ENCODE results near the gene MRM1. TPM values are rescaled to one million over a fixed set of nuclear protein-coding genes. Genes with fewer than 3 reads are reported as not detected.
A peak's percentile ranks its signal among the peaks of the same experiment; 100 is the strongest.
"Not testable (repeated sequence)": the region's sequence is repeated elsewhere in the genome, so short reads cannot be mapped to it uniquely, and the experiment has no call there.

Gene MRM1
- total RNA-seq, 1 experiment from 2014 or later: 12.2 TPM

DNA sequence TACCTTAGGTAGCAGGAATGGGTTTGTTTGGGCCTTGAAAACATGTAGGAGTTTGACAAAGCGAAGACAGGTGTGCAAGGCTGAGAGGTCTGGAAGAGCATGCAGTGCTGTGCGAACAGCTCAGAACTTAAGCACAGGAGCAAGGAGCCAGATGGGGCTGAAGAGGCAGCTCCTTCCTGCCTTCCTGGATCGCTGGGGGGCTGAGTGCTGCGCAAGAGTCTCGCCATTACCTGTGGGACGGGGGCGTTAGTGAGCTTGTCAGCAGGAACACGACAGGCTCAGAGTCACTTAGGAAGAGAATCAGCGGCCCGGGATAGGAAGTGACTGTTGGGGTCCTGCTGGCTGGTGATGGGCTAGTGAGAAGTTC is 464 bp upstream of the MRM1 start:
- no peak for DNase-seq (ENCODE audit: low spot score)

DNA sequence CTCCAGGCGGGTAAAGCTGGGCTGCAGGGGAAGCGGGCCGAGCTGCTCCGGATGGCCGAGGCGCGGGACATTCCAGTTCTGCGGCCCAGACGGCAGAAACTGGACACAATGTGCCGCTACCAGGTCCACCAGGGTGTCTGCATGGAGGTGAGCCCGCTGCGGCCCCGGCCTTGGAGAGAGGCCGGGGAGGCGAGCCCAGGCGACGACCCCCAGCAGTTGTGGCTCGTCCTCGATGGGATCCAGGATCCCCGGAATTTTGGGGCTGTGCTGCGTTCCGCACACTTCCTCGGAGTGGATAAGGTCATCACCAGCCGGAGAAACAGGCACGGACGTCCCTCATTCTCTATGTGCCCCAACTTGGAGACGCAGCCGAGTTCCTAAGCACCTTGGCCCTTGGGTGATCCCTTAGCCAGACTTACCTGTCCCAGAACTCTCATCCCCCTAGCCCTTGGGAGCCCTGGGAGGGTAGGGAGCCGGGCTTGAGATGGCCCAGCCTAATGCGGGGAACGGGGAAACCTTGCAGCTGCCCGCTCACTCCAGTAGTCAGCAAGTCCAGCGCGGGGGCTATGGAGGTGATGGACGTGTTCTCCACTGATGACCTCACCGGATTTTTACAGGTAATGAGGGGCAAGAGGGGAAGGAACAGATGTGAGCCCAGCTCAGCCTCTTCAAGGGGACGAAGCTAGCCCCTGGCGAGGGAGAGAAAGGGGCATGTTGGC is 806 bp downstream of the MRM1 start:
- DNase-seq (ENCODE audit: low spot score): no peak

DNA sequence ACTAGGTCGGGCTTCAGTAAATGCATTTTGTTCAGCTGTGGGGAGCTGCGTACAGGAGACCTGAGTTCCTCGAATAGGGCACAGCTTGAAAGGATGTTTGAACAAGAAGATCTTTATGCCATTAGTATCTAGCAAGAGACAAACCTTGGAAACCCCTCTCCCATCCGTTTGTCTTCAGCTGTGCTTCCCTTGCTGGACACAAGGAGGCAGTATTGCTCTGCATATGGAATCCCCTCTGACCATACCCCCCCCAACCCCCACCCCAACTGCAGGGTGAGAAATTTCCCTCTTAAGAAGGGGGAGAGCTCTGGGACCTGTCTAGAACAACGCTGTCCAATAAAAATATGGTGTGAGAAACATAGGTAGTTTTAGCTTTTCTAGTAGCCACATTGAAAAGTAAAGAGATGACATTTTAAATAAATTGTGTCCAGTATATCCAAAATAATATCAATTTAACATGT is 1.6 kb downstream of the MRM1 start:
- DNase-seq (ENCODE audit: low spot score): peak; percentile 58

DNA sequence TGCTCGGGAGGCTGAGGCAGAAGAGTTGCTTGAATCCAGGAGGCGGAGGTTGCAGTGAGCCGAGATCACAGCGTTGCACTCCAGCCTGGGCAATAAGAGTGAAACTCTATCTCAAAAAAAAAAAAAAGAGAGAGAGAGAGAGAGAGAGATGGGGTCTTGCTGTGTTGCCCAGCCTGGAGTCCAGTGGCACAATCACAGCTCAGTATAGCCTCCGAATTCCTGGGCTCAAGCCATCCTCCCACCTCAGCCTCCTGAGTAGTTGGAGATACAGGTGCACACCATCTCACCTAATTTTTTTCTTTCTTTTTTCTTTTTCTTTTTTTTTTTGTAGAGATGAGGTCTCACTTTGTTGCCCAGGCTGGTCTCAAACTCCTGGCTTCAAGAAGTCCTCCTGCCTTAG is 3.6 kb downstream of the MRM1 start:
- DNase-seq (ENCODE audit: low spot score): not testable (repeated sequence)

DNA sequence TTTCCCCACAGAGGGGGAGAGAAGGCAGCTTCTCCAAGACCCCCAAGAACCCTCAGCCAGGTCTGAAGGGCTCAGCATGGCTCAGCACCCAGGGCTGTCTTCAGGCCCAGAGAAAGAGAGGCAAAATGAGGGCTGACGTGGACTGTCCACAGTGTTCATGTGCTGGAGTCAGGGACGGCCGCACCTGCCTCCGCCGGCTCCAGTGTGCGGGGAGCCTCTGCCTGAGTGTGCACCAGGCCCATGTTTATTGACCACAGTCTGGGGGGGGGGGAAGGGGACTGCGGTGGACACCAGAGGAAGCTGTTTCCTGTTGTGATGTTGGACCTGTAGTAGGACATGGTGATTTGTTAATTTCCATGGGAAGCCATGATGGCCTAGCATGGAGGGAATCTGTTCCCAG is 6.9 kb downstream of the MRM1 start:
- DNase-seq (ENCODE audit: low spot score): no peak

DNA sequence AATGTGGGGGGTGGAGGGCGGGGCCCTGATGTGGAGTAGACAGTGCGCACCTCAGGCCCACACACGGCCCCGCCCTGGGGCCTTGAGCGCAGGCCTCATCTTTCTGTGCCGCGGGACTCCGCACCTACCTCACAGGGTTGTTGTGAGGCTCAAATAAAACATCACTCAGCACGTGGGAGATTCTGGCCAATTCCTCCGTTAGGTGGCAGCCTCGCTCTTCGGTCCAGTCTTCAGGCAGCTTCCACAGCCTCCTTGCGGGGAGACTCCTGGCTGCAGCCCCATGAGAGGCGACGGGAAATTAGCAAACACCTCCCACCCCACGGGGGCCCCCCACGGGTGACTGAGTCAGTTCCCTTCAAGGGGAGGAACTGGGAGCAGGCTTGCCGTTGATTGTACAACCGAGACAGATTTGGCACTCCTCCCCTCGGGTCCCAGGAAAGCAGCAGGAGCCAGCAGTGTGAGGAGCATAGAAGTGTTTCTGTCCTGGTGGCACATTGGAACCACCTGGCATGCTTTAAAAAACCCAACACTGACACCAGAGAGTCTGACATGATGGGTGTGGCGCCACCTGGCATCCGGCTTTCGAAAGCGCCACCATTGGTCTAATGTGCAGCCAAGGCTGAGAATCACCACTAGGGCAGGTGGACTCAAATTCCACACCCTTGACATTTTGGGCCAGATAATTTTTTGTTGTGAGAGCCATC is 7.6 kb downstream of the MRM1 start:
- DNase-seq (ENCODE audit: low spot score): no peak

DNA sequence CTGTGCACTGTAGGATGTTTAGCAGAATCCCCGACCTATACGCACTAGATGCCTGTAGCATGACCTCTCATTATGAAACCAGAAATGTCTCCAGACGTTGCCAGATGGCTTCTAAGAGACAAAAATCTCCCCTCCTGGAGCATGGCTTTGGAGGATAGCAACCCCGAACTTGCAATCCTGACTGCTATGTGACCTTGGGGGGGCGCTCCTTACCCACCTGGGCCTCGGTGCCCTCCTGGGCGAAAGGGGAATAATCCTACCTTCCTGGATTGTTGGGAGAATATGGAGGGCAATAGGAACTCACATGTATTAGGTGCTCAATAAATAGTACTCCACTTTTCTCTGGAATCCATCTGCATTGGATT is 8.1 kb downstream of the MRM1 start:
- no peak for DNase-seq (ENCODE audit: low spot score)

DNA sequence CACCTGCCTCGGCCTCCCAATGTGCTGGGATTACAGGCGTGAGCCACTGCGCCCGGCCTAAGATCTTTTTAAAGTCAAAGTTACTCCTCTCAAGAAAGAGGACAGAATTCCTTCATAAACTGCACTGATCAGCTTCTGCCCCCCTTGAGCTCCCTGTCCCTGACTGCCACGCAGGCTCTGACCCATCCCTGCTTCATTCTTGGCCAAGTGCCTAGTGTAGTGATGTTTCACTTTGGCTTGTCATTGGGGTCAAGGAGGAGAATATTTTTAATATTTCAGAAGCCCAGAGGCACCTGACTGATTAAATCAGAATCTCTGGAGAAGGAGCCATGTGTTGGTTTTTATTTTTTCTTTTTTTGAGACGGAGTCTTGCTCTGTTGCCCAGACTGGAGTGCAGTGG is 9.1 kb downstream of the MRM1 start:
- no peak for DNase-seq (ENCODE audit: low spot score)

DNA sequence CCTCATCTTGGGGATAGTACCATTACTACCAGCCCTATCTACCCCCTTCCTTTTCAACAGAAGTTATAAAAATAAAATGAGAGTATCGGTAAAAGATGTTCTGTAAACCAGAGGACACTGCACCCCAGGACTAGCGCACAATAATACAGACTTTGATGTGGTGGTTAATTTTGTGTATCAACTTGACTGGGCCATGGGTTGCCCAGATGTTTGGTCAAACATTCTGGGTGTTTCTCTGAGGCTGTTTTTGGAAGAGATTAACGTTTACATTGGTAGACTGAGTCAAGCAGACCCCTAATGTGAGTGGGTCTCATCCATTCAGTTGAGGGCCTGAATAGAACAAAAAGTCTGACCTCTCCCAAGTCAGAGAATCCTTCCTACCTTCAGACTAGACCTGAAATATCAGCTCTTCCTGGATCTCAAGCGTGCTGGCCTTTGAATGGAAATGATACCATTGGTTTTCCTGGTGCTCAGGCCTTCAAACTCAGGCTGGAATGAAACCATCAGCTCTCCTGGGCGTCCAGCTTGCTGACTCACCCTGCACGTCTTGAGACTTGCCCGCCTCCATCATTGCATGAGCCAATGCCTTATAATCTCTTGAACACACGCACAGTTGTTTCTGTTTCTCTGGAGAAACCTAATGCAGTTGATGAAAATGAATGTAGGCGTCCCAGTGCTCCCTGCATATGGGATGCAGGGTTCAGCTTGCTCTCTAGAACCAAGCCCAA is 10.1 kb downstream of the MRM1 start:
- DNase-seq (ENCODE audit: low spot score): peak; percentile 55

DNA sequence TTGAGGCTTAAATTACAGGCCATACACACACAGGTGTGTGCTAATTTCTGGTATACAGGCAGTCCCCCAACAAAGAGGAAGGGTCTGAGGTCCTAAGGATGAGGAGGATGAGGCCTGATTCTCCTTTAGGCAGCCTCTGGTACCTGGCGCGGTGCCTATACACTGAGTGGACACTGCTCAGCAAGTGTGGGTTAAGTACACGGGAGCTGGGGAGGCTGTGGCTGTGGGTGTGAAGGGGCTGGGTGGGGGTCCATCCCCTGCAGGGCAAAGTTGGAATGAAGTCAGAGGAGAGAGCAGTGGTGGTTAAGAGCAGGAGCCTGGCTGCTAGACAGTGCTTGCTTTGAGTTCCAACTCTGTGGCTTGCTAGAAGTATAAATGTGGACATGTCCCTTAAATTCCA is 10.9 kb downstream of the MRM1 start:
- DNase-seq (ENCODE audit: low spot score): no peak

DNA sequence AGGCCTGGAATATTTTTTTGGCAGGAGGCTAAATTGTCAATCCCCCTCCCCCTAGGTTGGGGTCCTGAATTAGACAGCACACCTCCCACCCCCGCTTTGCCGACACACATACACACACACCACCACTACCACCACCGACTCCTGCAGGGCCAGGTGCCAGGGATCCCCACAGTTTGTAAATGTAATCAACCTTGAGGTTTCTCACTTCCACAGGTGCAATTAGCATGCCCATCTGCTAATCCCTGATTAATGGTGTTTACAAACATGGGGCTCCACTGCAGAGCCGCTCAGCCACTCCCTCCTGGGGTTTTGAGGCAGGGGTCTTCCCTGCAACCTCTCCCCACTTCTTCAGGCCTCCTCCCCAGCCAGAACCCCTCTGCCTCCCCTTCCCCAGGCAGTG is 11.8 kb downstream of the MRM1 start:
- DNase-seq (ENCODE audit: low spot score): no peak

DNA sequence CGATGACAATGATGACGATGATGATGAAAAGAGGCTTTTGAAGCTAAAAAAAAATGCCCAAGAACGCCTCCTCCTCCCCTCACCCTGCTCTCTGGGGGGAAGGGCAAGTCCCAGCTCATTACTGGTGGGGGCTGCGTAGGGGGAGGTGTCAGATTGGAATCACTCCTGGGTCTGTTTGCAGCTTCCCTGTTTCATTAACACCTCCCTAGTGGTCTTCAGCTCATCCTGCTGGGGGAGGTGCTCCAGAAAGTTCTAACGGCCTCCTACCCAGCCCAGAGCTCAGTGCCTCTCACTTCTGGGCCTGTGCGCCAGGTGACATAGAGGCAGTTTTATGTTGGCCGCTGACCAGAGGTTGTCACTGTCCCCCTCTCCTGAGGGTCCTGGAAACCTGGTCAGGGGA is 12.7 kb downstream of the MRM1 start:
- DNase-seq (ENCODE audit: low spot score): no peak

DNA sequence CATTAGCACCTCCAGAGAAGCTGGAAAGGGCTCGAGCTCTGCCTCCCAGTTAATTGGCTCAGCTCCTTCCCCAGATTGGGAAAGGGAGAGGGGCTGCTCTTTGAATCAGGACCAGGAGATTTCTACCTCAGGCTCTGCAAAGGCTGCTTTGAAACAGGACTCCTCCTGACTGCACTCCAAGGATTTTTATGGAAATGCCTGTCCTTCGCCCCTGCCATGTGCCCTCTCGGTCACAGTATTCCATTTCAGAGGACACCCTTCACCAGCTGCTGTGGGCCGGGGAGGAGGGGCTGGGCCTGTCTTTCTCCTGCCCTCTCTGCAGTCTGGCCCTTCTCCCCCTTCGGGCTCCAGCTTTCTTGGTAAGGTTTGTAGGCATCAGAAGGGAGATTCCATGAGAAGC is 13.6 kb downstream of the MRM1 start:
- DNase-seq (ENCODE audit: low spot score): no peak

DNA sequence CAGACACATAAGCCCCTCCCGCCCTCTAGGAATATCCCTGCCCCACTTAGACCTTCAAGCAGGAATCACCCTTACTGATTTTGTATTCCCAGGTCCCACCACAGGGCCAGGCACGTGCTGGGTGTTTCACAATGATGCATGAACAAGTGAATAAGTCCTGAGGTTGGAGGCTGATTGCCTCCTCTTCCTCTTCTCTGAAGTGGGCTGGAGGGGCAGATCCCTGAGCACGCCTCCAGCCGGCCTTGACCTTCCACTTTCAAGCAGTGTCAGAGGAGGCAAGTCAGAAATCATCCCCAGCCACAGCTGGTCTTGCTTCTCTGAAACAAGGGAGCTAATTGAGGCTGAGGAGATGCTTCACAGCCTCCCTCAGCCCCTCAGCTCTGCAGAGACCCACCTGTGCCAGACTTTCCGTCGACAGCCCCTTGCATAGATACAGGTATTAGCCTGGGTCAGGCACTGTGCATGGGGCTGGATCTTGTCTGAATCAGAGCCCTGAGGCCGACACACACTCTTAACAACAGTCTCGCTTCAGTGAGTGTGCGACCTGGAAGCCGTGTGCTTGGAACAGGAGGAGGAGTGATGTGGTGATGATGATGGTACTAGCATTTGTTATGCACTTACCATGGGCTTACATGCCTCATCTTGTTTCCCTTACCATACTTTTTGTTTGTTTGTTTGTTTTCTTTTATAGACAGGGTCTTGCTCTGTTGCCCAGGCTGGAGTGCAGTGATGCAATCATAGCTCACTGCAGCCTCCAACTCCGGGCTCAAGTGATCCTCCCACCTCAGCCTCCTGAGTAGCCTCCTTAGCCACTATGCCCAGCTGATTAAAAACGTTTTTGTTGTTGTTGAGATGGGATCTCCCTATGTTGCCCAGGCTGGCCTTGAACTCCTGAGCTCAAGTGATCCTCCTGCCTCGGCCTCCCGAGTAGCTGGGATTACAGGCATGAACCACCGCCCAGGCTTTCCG is 15.0 kb downstream of the MRM1 start:
- no peak for DNase-seq (ENCODE audit: low spot score)

DNA sequence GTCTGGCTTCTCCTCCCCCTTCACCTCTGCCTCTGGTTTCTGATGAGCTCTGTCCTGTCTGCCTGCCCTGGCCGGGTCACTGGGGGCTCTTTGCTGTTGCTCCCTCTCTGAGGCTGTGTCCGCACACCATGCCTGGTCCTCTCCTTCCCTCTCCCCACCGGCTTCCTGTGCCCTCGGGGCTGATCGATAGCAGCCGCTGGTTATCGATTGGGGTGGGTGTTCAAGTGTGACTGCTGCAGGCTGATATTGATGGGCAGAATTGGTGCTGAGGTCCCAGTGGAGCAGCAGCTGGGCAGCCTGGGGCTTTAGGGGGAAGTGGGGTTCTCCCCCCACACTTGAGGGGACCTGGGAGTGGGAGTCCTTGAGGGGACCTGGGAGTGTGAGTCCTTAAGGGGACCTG is 16.4 kb downstream of the MRM1 start:
- DNase-seq (ENCODE audit: low spot score): no peak

DNA sequence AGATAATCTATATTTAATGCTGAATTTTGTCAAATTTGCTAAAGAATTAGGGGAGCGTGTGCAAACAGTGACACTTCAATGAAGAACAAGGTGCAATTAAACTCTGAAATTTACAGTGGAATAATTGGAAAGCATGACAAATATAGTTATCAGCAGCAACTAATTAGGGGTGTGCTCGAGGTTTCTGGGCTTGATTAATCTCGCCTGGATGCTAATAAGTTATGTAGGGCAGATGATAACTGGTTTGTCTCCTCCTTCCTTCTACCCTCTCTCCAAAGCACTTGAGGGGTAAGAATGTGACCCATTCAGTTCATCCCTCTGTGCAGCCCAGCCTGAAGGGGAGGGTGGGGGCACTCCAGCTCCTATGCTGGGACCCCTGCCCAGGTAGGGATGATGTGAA is 21.9 kb downstream of the MRM1 start:
- DNase-seq (ENCODE audit: low spot score): no peak

DNA sequence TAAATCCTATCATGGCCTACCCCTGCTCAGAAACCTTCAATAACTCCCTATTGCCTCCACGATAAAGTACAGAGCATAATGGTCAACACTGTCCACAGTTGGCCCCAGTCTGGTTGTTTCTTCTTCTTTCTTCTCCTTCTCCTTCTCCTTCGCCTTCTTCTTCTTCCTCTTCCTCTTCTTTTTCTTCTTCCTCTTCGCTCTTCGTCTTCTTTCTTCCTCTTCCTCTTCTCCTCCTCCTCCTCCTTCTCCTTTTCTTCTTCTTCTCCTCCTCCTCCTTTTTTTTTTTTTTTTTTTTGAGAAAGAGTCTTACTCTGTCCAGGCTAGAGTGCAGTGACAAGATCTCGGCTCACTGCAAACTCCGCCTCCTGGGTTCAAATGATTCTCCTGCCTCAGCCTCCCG is 23.8 kb downstream of the MRM1 start:
- no peak for DNase-seq (ENCODE audit: low spot score)

DNA sequence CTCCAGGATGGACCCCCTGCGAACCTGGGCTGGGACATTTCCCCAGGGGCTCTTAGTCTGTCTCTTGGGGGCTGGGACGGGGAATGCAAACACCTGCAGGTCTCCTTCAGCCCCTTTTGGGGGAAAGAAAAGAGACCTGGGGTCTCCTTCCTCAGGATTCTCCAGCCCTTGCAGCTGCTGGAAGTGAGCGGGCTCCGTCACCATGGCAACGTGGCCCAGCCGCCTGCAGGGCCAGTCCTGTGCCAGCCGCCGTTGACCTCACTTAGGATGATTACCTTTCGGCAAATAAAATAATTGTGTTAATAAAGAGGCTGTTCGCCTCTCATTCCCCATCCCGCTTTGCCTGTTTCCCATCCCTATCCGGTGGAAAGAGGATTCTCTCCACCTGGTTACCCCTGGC is 25.7 kb downstream of the MRM1 start:
- no peak for DNase-seq (ENCODE audit: low spot score)

DNA sequence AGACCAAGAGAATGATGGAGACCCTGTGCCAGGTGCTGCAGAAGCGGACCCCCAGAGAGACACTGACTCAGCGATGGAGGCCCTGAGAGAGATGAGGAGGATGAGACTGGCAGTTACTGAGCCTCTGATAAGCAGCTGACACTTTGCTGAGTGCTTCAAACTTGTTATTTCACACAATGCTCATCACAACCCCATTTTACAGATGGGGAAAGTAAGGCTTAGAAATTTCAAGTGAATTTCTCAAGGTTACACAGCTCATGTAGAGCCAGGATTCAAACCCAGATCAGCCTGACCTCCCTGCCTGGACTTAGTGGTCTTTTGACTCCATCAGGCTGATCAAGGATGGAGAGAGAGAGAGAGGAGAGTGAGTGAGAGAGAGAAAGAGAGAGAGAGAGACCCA is 27.2 kb downstream of the MRM1 start:
- DNase-seq (ENCODE audit: low spot score): no peak

DNA sequence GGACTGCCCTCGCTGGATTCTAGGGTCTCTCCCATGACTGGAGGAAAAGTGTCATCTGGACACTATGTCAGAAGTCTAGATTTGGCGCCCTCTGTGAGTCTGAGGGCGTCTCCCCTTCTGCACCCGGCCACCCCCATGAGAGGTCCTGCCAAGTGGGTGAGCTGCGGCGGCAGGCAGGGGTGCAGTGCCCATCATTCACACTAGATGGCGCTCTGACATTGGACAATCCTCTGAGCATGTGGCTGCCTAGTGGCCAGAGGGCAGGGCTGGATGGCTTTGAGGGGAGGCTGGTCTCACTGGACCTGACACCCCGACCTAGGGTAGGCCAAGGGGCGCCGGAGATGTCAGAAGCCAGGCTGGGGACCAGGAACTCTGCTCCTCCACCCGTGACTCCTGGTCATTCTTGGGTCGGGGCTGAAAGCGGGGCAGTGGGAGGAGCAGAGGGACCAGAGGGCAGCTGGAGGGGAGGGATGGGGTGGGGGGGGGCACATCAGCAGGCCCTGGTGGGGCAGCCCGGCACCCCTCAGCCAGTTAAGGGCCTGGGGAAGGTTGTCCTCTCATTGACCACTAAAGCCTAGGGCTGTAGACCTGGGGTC is 28.0 kb downstream of the MRM1 start:
- peak; percentile 76 for DNase-seq (ENCODE audit: low spot score)

DNA sequence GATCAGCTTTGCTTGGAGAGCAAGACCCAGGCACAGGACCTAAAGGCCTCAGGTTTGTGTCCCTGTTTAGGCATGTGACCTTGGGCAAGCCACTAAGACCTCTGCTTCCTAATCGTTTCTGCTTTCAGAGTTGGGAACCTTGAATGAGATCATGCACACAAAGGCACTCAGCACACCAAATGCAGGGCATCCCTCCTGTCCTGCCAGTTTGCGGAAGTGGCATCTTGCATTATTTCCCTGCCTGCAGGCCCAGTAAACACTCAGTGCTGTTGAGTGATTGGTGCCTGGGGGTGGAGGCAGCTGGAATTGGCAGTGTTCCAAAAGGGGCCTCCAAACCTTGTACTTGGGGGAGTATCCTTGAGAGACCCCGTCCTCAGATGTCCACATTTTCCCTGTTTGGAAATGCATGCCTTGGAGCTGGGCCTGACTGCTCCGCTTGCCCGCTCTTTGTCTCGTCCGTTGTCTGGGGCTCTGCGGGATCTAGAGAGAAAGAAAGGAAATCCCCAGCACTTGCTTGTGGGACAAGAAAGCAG is 28.7 kb downstream of the MRM1 start:
- no peak for DNase-seq (ENCODE audit: low spot score)
